ENCODE measurements around the gene P4HB.

The P4HB gene

GRCh38 chr17:81811705-81812570 is 48.4 kb downstream of the P4HB start:
- TF ChIP-seq CTCF (IDR thresholded peaks at IDR 0.05; ENCODE audit: low read length, missing control alignments) = no peak
- DNase-seq (ENCODE audit: low read depth) = no peak
- H3K4me3 ChIP-seq (replicated peaks; ENCODE audit: low read depth, low read length) = no peak overlapping the region

- no peak for DNase-seq (ENCODE audit: low read depth)
- no peak overlapping the region for H3K4me3 ChIP-seq (replicated peaks; ENCODE audit: low read depth, low read length)
Observed at GRCh38 chr17:81810892-81811704, 49.2 kb downstream of the P4HB start.

GRCh38 chr17:81810476-81810875 is 49.9 kb downstream of the P4HB start:
- TF ChIP-seq CTCF (IDR thresholded peaks at IDR 0.05; ENCODE audit: low read length, missing control alignments) = no peak
- H3K4me3 ChIP-seq (replicated peaks; ENCODE audit: low read depth, low read length) = no peak overlapping the region

More at GRCh38 chr17:81810892-81811704, 49.2 kb downstream of the P4HB start:
- TF ChIP-seq CTCF (IDR thresholded peaks at IDR 0.05; ENCODE audit: low read length, missing control alignments) = no peak

DNA sequence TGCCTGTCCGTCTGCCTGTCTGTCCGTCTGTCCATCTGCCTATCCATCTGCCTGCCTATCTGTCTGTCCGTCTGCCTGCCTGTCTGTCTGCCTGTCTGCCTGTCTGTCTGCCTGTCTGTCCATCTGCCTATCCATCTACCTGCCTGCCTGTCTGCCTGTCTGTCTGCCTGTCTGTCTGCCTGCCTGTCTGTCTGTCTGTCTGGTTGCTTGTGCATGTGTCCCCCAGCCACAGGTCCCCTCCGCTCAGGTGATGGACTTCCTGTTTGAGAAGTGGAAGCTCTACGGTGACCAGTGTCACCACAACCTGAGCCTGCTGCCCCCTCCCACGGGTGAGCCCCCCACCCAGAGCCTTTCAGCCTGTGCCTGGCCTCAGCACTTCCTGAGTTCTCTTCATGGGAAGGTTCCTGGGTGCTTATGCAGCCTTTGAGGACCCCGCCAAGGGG is 50.8 kb downstream of the P4HB start:
- DNase-seq (ENCODE audit: low read depth) = no peak
- no peak for TF ChIP-seq CTCF (IDR thresholded peaks at IDR 0.05; ENCODE audit: low read length, missing control alignments)
- H3K4me3 ChIP-seq (replicated peaks; ENCODE audit: low read depth, low read length) = no peak overlapping the region

More at GRCh38 chr17:81810476-81810875, 49.9 kb downstream of the P4HB start:
- DNase-seq (ENCODE audit: low read depth) = no peak

GRCh38 chr17:81808778-81809555 is 51.4 kb downstream of the P4HB start:
- H3K4me3 ChIP-seq (replicated peaks; ENCODE audit: low read depth, low read length) = no peak overlapping the region
- TF ChIP-seq CTCF (IDR thresholded peaks at IDR 0.05; ENCODE audit: low read length, missing control alignments) = no peak
- no peak for DNase-seq (ENCODE audit: low read depth)

DNA sequence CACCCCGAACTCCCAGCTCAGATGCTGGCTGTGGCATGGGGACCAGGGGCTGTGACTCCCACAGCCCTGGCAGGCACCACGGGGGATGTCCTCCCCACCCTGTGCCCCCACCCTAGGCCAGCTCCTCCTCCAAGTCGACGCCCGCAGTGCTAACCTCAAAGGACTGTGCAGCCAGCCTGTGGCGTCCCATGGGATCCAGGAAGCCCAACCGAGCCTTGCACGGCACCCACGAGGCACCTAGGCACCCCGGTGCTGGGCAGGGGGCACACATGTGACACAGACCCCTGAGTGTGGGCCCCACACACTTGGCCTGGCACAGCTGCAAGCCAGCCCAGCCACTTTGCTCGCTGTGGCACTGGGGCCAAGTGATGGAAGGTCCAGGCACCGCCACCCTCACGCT is 52.5 kb downstream of the P4HB start:
- no peak for TF ChIP-seq CTCF (IDR thresholded peaks at IDR 0.05; ENCODE audit: low read length, missing control alignments)
- no peak for DNase-seq (ENCODE audit: low read depth)
- no peak overlapping the region for H3K4me3 ChIP-seq (replicated peaks; ENCODE audit: low read depth, low read length)
